Endothelial cell (in vitro differentiated cells): ENCODE measurements around the gene CDKL5. TPM values are rescaled to one million over a fixed set of nuclear protein-coding genes. Genes with fewer than 3 reads are reported as not detected.

ENCODE experiments used
- DNase-seq: peaks from one replicate; pipeline ENCODE4 v3.0.0; 2021; ENCODE audit warnings: low spot score
- H3K27ac Mint-ChIP-seq: one replicate; pipeline ENCODE4 v1.8.0; 2021; ENCODE audit warnings: mixed read lengths, inconsistent platforms; ENCODE audit not compliant: unreplicated experiment
- H3K27me3 Mint-ChIP-seq: one replicate; pipeline ENCODE4 v1.8.0; 2021; ENCODE audit warnings: mild to moderate bottlenecking, moderate library complexity, mixed read lengths, inconsistent platforms; ENCODE audit not compliant: unreplicated experiment
- H3K36me3 Mint-ChIP-seq: one replicate; pipeline ENCODE4 v1.8.0; 2021; ENCODE audit warnings: mild to moderate bottlenecking, low read depth, mixed read lengths, inconsistent platforms; ENCODE audit not compliant: unreplicated experiment
- H3K4me1 Mint-ChIP-seq: one replicate; pipeline ENCODE4 v1.8.0; 2021; ENCODE audit warnings: mild to moderate bottlenecking, mixed read lengths, inconsistent platforms; ENCODE audit not compliant: unreplicated experiment
- H3K4me3 Mint-ChIP-seq: one replicate; pipeline ENCODE4 v1.8.0; 2021; ENCODE audit warnings: mild to moderate bottlenecking, mixed read lengths, inconsistent platforms; ENCODE audit not compliant: unreplicated experiment
- H3K9me3 Mint-ChIP-seq: one replicate; pipeline ENCODE4 v1.8.0; 2021; ENCODE audit warnings: mixed read lengths, inconsistent platforms; ENCODE audit not compliant: unreplicated experiment
- total RNA-seq: library from RNA; stranded (reverse); fragmentation: NEBNext Ultra II Directional; extraction: Animal tissue kit (Norgen Biotek cat#: 25700); gene quantifications from one replicate; pipeline ENCODE4 v1.2.1, GENCODE V29; 2021; ENCODE audit not compliant: unreplicated experiment
- TF ChIP-seq, protein P1 (sequence below): fragments of 200-600 bp; sonication (generic); IDR thresholded peaks from one replicate; pipeline ENCODE4 v1.5.0; 2021; ENCODE audit warnings: antibody characterized with exemption; ENCODE audit not compliant: unreplicated experiment

Gene CDKL5
- total RNA-seq, 1 donor from 2014 or later, result 10.6 TPM

DNA sequence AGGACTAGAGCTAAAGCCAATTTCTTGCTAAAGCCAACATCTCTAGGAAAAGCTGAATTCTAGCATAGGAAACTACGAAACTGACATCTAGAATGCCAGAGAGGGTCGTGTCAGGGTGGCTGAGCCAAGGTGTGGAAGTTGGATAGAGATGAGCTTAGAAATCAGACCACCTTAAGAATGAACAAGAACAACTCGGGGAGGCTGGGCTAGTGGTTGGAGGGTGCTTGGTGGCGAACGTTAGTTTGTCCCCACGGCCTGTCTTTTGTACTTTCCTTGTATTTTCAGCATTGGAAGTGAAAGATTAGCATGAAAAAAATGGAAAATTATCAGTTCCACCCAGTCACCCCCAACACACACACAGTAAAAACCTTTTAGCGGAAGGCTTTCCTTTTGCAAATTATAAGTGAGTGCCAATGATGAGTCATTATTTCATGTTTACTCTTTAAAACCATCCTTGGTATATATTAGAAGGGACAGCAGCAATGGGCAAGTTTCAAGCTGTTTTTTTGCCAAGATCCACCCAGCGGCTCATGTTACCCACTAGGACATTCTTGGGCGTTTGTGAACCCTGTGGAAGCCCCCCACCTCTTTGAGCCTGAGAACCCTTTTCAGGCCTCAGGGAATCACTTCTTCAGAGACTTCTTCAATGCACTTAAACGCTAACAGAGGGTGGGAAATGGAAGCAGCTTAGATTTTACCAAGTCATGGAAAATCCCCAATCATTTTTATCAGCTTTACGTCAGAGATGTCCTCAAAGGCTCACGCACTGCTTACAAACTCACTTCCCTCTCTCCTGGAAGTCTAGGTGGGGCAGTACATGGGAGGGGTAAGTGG lies 277.2 kb downstream of the CDKL5 start:
- H3K27ac Mint-ChIP-seq, result no peak overlapping the region
- H3K36me3 Mint-ChIP-seq, result no peaks in the 10 kb centered on the region
- DNase-seq, result no peak
- no peaks in the 10 kb centered on the region for H3K4me1 Mint-ChIP-seq
- TF ChIP-seq, protein P1, sequence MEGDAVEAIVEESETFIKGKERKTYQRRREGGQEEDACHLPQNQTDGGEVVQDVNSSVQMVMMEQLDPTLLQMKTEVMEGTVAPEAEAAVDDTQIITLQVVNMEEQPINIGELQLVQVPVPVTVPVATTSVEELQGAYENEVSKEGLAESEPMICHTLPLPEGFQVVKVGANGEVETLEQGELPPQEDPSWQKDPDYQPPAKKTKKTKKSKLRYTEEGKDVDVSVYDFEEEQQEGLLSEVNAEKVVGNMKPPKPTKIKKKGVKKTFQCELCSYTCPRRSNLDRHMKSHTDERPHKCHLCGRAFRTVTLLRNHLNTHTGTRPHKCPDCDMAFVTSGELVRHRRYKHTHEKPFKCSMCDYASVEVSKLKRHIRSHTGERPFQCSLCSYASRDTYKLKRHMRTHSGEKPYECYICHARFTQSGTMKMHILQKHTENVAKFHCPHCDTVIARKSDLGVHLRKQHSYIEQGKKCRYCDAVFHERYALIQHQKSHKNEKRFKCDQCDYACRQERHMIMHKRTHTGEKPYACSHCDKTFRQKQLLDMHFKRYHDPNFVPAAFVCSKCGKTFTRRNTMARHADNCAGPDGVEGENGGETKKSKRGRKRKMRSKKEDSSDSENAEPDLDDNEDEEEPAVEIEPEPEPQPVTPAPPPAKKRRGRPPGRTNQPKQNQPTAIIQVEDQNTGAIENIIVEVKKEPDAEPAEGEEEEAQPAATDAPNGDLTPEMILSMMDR, result no peak
- no peaks in the 10 kb centered on the region for H3K27me3 Mint-ChIP-seq
- H3K9me3 Mint-ChIP-seq, result no peaks in the 10 kb centered on the region
- H3K4me3 Mint-ChIP-seq, result no peak overlapping the region

Other genes starting within 250 kb of the CDKL5 start
- not detected for gene BEND2, start 204.7 kb upstream of the CDKL5 start, total RNA-seq
- gene SCML2, start 70.9 kb upstream of the CDKL5 start, total RNA-seq, result 26.0 TPM
- not detected for gene RS1, start 246.5 kb downstream of the CDKL5 start, total RNA-seq